Measurements from ENCODE around the gene LIF.

Gene LIF

GRCh38 chr22:30289141-30289979, 42.8 kb upstream of the LIF start, which contains the start of gene CASTOR1:
TSS of gene CASTOR1 (minus strand) at chr22:30289505. CDS start at chr22:30289497, 8 bp downstream.
- TF ChIP-seq CTCF (IDR thresholded peaks at IDR 0.05; ENCODE audit: insufficient read depth, low read length, poor library complexity, severe bottlenecking) = no peak
- Histone ChIP-seq H3K4me3 (replicated peaks; ENCODE audit: low read depth, low read length) (peak within 1 kb of the TSS; percentile 75), H3K36me3 (ENCODE audit: control insufficient read depth, insufficient read depth, low read length) (peaks cover 24% of the 10 kb centered on the region), H3K27me3 (replicated peaks; ENCODE audit: control insufficient read depth, insufficient read depth, low read length) (no peaks in the 10 kb centered on the region)
- peak; percentile 87 for DNase-seq (ENCODE audit: extremely low read depth, insufficient read length)

GRCh38 chr22:30288419-30289140, 42.0 kb upstream of the LIF start:
- H3K27me3 ChIP-seq (replicated peaks; ENCODE audit: control insufficient read depth, insufficient read depth, low read length) = no peaks in the 10 kb centered on the region
- H3K36me3 ChIP-seq (ENCODE audit: control insufficient read depth, insufficient read depth, low read length) = peaks cover 18% of the 10 kb centered on the region
- no peak for TF ChIP-seq CTCF (IDR thresholded peaks at IDR 0.05; ENCODE audit: insufficient read depth, low read length, poor library complexity, severe bottlenecking)
- DNase-seq (ENCODE audit: extremely low read depth, insufficient read length) = no peak
- peak overlapping the region; percentile 75 for H3K4me3 ChIP-seq (replicated peaks; ENCODE audit: low read depth, low read length)

GRCh38 chr22:30287648-30288418, 41.3 kb upstream of the LIF start:
- H3K27me3 ChIP-seq (replicated peaks; ENCODE audit: control insufficient read depth, insufficient read depth, low read length) = no peaks in the 10 kb centered on the region
- peak overlapping the region; percentile 75 for H3K4me3 ChIP-seq (replicated peaks; ENCODE audit: low read depth, low read length)
- TF ChIP-seq CTCF (IDR thresholded peaks at IDR 0.05; ENCODE audit: insufficient read depth, low read length, poor library complexity, severe bottlenecking) = peak; percentile 73
- H3K36me3 ChIP-seq (ENCODE audit: control insufficient read depth, insufficient read depth, low read length) = peaks cover 11% of the 10 kb centered on the region
- peak; percentile 77 for DNase-seq (ENCODE audit: extremely low read depth, insufficient read length)

- Histone ChIP-seq H3K36me3 (ENCODE audit: control insufficient read depth, insufficient read depth, low read length) (peaks cover 4% of the 10 kb centered on the region), H3K27me3 (replicated peaks; ENCODE audit: control insufficient read depth, insufficient read depth, low read length) (no peaks in the 10 kb centered on the region), H3K4me3 (replicated peaks; ENCODE audit: low read depth, low read length) (no peak overlapping the region)
- TF ChIP-seq CTCF (IDR thresholded peaks at IDR 0.05; ENCODE audit: insufficient read depth, low read length, poor library complexity, severe bottlenecking) = peak; percentile 96
- peak; percentile 79 for DNase-seq (ENCODE audit: extremely low read depth, insufficient read length)
Measured at GRCh38 chr22:30286813-30287647, 40.5 kb upstream of the LIF start.

GRCh38 chr22:30286331-30286730, 39.8 kb upstream of the LIF start:
- peaks cover 3% of the 10 kb centered on the region for H3K36me3 ChIP-seq (ENCODE audit: control insufficient read depth, insufficient read depth, low read length)
- TF ChIP-seq CTCF (IDR thresholded peaks at IDR 0.05; ENCODE audit: insufficient read depth, low read length, poor library complexity, severe bottlenecking) = no peak
- H3K4me3 ChIP-seq (replicated peaks; ENCODE audit: low read depth, low read length) = no peak overlapping the region

More at GRCh38 chr22:30286331-30286730, 39.8 kb upstream of the LIF start:
- H3K27me3 ChIP-seq (replicated peaks; ENCODE audit: control insufficient read depth, insufficient read depth, low read length) = no peaks in the 10 kb centered on the region
- DNase-seq (ENCODE audit: extremely low read depth, insufficient read length) = no peak
